Stimulated activated naive CD8-positive, alpha-beta T cell treated with anti-CD3 and anti-CD28 coated beads, Interleukin-15, Interleukin-2, amounts not matched to agents 100 ng/mL and 50 ng/mL, for 24 hours (primary cell): ENCODE results near the gene S100A9.

Source experiments
- H3K27ac Mint-ChIP-seq: one replicate; pipeline ENCODE4 v1.8.0; 2021; ENCODE audit warnings: mild to moderate bottlenecking, mixed read lengths
- H3K27me3 Mint-ChIP-seq: one replicate; pipeline ENCODE4 v1.8.0; 2021; ENCODE audit warnings: mixed read lengths
- H3K36me3 Mint-ChIP-seq: one replicate; pipeline ENCODE4 v1.8.0; 2021; ENCODE audit warnings: low read depth, mixed read lengths
- H3K4me1 Mint-ChIP-seq: one replicate; pipeline ENCODE4 v1.8.0; 2021; ENCODE audit warnings: low read depth, mixed read lengths
- H3K4me3 Mint-ChIP-seq: one replicate; pipeline ENCODE4 v1.8.0; 2021; ENCODE audit warnings: mild to moderate bottlenecking, mixed read lengths
- H3K9me3 Mint-ChIP-seq: one replicate; pipeline ENCODE4 v1.8.0; 2021; ENCODE audit warnings: mixed read lengths

Gene S100A9

DNA sequence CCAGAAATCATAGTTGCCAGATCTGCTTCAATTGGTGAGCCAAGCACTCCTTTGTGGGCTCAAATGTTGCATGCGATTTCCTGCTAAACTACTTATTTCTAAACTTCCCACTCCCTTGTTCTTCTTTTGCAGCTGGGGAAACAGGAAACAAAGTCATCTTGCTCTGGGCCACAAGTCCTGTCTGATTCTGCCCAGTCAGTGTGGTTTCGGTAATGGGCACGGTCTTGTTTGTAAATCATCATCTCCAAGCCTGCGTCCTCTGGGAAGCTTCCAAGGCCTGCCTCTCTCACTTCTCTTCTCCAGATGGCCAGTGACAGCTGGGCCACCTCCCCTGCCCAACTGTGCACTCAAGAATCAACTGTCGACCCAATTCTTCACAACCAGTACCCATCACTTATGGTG is 28.8 kb downstream of the S100A9 start:
- Mint-ChIP-seq H3K27ac (peak overlapping the region; percentile 42), H3K4me1 (no peaks in the 10 kb centered on the region), H3K27me3 (peaks cover 22% of the 10 kb centered on the region), H3K9me3 (peaks cover 7% of the 10 kb centered on the region), H3K36me3 (no peaks in the 10 kb centered on the region), H3K4me3 (no peak overlapping the region)

DNA sequence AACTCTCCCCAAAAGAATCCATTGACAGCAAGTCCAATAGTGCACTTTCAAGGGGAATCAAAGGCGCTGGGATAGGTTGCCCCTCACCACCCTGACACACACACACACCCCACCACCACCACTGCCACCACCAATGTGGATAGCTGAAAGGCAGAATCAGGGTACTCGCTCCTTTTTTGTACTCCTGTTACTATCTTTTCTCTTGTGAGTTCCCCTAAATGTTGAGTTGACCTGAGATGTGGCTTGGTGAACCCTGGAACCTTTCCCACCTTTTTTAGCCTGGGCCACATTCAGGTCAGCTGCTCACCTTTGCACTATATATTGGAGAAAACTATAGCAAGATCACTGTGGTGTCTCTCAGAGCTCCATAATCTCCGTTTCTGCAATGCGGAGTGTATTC is 29.3 kb downstream of the S100A9 start:
- H3K27ac Mint-ChIP-seq = no peak overlapping the region
- no peaks in the 10 kb centered on the region for H3K36me3 Mint-ChIP-seq
- H3K27me3 Mint-ChIP-seq = peaks cover 18% of the 10 kb centered on the region
- peaks cover 2% of the 10 kb centered on the region for H3K9me3 Mint-ChIP-seq
- H3K4me3 Mint-ChIP-seq = no peak overlapping the region
- H3K4me1 Mint-ChIP-seq = no peaks in the 10 kb centered on the region

DNA sequence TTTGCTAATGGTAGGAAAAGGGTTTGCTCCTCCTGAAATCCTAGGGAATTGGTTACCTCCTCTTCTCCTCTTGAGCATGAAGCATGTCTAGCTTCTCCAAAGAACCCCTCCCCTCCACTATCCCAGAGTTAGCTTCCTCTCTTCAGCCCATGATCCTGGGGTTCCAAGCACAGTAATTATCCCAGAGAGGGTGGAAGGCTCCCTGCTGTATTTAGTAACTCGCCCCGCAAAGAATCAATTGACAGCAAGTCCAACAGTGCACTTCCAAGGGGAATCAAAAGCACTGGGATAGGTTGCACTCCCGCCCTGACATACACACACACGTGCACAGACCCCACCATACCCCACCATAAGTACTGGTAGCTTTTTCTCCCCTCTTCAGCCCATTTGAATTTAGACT is 30.1 kb downstream of the S100A9 start:
- H3K4me1 Mint-ChIP-seq = no peaks in the 10 kb centered on the region
- H3K4me3 Mint-ChIP-seq = no peak overlapping the region
- no peaks in the 10 kb centered on the region for H3K9me3 Mint-ChIP-seq
- no peaks in the 10 kb centered on the region for H3K36me3 Mint-ChIP-seq
- H3K27me3 Mint-ChIP-seq = peaks cover 16% of the 10 kb centered on the region
- no peak overlapping the region for H3K27ac Mint-ChIP-seq

DNA sequence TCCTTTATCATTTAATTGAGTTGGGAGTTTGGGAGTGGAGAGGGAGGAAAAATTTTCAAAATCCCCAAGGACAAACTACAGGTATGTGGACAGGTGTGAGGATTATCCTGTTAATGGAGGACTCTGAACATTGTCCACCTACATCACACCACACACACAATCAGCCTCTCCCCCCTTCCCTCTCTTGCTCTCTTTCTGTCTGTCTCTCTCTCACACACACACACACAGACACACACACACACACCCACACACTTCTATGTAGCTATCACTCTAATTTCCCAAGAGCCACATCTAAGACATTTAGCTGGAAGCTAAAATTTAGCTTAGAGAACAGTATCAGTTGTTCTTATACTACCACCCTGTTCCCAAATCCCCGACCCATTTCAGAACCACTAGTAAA is 31.7 kb downstream of the S100A9 start:
- Mint-ChIP-seq H3K27ac (no peak overlapping the region), H3K27me3 (peaks cover 14% of the 10 kb centered on the region), H3K36me3 (no peaks in the 10 kb centered on the region), H3K4me1 (no peaks in the 10 kb centered on the region), H3K9me3 (no peaks in the 10 kb centered on the region), H3K4me3 (no peak overlapping the region)

DNA sequence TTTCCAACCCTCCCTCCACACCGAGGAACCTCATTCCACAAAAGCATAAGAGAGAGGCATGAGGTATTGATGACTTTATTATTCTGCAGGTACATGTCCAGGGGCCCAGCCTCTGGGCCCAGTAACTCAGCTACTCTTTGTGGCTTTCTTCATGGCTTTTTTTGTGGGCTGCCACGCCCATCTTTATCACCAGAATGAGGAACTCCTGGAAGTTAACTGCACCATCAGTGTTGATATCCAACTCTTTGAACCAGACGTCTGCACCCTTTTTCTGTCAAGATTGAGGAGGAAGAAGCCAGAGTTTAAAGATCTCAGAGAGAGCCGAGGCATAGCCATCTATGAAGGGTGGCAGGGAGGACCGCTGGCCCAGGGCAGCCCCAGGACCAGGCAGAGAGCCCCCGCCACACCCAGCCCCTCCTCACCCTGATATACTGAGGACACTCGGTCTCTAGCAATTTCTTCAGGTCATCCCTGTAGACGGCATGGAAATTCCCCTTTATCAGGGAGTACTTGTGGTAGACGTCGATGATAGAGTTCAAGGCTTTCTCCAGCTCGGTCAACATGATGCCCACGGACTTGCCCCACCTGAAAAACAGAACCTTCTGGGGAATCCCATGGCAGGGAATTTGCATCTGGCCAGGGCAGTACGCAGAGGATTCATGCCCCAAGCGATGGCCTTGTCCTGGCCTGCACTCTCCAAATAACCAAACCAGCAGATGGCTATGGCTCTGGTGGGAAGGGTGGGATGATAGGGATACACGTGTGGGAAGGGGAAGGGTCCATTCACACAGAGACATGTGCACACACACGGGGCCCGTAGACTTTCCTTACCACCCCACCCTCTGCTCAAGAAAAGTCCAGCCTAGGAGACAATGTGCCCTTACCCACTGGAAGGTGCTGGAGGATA is 32.6 kb downstream of the S100A9 start:
- Mint-ChIP-seq H3K27me3 (peaks cover 14% of the 10 kb centered on the region), H3K36me3 (no peaks in the 10 kb centered on the region)

DNA sequence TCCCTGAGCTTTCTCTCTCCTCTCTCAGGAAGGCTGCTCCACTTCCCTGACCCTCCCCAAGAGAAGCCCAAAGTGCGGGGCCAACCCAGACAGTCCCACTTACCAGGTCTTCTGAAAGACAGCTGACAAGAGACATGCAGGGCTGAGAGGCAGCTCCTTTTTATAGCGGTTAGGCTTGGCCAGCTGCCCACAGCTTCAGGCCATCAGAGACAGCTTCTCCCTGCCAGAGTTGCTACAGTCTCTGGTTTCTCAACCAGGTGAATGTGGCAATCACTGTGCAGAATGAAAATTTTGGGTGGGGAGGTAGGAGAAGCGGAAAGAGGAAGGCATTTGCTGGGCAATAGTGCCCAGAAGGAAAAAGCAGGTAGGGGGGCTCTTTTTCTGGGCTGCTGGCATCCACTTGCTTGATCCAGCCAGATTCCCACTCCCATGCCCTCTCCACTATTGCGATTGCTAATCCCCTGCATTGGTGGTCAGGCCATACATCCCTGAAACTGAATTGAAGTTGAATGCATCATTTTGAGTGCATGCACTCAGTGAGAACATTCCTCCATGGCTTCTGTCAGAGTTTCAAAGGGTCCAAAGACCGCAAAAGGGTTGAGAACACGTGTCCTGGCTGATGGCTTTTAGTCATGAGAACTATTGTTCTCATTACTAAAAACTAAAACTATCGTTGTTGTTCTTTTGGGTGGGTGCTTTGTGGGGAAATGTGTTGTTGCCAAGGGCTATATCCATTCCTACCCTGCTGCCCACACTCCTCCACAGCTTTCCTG is 33.5 kb downstream of the S100A9 start, which contains the start of gene S100A8:
Gene S100A8 (minus strand): TSS at position 136 of the 773 bp plus-strand sequence. CDS start 538 bp downstream, outside the sequence.
- H3K27ac Mint-ChIP-seq = no peak within 1 kb of the TSS
- H3K36me3 Mint-ChIP-seq = no peaks in the 10 kb centered on the region
- H3K27me3 Mint-ChIP-seq = peaks cover 18% of the 10 kb centered on the region
- H3K4me1 Mint-ChIP-seq = no peaks in the 10 kb centered on the region
- H3K4me3 Mint-ChIP-seq = no peak within 1 kb of the TSS
- no peaks in the 10 kb centered on the region for H3K9me3 Mint-ChIP-seq

More for the DNA sequence above, 32.6 kb downstream of the S100A9 start:
- Mint-ChIP-seq H3K27ac (no peak overlapping the region), H3K4me3 (no peak overlapping the region), H3K4me1 (no peaks in the 10 kb centered on the region), H3K9me3 (no peaks in the 10 kb centered on the region)

DNA sequence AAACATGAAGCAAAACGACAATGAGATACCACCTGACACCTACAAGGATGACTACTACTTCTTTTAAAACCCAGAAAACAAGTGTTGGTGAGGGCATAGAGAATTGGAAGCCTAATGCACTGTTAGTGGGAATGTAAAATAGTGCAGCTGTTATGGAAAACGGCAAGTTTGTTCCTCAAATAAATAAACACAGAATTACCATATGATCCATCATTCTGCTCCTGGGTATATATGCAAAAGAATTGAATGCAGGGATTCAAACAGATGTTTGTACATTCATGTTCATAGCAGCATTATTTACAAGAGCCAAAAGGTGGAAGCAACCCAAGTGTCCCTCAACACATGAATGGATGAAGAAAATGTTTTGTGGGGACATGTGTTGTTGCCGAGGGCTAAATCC is 34.6 kb downstream of the S100A9 start:
- H3K9me3 Mint-ChIP-seq = no peaks in the 10 kb centered on the region
- no peak overlapping the region for H3K4me3 Mint-ChIP-seq
- H3K36me3 Mint-ChIP-seq = no peaks in the 10 kb centered on the region
- H3K27ac Mint-ChIP-seq = no peak overlapping the region
- no peaks in the 10 kb centered on the region for H3K4me1 Mint-ChIP-seq
- H3K27me3 Mint-ChIP-seq = peaks cover 16% of the 10 kb centered on the region

DNA sequence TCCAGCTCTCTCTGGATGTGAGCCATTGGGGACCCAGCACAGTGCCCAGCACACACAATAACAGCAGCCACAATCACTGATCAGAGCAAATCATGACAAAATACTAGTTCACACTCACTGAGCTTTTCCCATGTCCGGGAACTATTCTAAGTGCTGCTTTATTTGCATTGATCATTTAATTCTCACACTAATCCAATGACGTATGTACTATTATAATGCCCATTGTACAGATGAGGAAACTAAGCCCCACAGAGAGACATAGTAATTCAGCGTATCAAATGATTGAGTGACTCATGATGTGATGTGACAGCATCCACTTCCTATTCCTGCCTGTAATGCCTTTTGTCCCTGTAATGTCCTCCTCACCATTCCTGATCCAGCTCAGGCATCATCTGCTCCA is 35.2 kb downstream of the S100A9 start:
- no peak overlapping the region for H3K27ac Mint-ChIP-seq
- H3K27me3 Mint-ChIP-seq = peaks cover 14% of the 10 kb centered on the region
- no peak overlapping the region for H3K4me3 Mint-ChIP-seq
- H3K36me3 Mint-ChIP-seq = no peaks in the 10 kb centered on the region
- no peaks in the 10 kb centered on the region for H3K9me3 Mint-ChIP-seq
- H3K4me1 Mint-ChIP-seq = no peaks in the 10 kb centered on the region

DNA sequence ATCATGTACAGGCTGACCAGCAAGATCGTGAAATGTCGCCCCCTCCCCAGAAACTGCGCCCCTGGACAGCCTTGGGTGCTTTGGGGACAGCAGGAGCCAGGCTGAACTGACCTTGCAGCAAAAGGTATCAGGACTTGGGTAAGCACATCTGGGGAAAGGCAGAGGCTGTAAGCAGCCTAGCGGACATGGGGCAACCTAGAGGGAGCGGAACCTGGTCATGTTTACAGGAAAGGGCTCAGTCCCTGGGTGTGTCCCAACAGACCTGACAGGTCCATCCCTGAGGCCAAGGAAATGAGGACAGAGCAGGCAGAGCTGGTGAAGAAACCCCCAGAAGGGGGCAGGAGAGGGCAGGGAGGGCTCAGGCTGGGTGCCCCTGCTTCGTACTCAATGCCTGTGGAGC is 36.3 kb downstream of the S100A9 start:
- Mint-ChIP-seq H3K27ac (no peak overlapping the region), H3K9me3 (no peaks in the 10 kb centered on the region), H3K4me3 (no peak overlapping the region), H3K36me3 (no peaks in the 10 kb centered on the region), H3K4me1 (no peaks in the 10 kb centered on the region), H3K27me3 (peaks cover 14% of the 10 kb centered on the region)

DNA sequence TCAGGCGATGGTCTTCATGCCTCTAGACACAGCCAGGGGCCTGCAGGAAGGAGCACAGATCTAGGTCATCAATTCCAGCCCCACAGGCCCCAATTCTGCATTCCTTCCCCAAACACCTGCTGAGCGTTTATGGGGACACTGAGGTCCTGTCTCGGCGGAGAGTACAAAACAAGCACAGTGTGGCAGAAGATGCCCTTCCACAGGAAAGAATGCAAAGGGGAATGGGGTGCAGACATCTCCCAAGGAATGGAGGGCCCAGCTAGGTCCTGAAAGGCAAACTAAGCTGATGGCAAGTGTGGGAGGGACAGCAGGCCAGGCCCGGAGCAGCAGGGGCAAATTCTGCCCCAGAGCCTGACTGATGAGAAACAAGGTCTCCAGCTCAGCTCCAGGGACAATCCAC is 36.7 kb downstream of the S100A9 start:
- no peak overlapping the region for H3K4me3 Mint-ChIP-seq
- no peak overlapping the region for H3K27ac Mint-ChIP-seq
- H3K27me3 Mint-ChIP-seq = peaks cover 14% of the 10 kb centered on the region
- no peaks in the 10 kb centered on the region for H3K4me1 Mint-ChIP-seq
- H3K9me3 Mint-ChIP-seq = no peaks in the 10 kb centered on the region
- H3K36me3 Mint-ChIP-seq = no peaks in the 10 kb centered on the region

DNA sequence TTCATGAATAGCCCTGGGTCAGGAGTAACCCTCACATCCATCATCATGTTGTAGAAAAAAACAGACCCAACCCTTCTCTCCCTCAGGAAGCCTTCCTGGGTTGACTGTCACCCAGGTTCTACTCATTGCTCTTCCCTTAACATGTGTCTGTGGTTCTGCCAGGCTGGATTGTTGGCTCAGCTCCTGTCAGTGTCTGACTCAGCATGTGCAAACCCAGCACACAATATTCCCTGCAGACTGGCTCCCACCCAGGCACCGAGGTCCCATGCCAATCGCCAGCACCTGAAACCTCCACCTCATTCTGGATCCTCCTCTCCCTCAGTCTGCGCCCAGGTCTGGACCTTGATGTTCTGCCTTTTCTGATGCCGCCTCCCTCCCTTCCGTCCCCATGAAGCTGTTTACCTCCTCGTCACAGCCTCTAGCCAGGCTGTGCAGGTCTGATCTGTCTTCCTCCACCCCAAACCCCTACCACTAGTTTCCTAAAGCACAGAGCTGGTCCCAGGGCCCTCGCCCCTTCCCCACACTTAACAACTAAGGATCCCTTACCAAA is 37.6 kb downstream of the S100A9 start:
- Mint-ChIP-seq H3K4me1 (no peaks in the 10 kb centered on the region), H3K36me3 (no peaks in the 10 kb centered on the region), H3K27me3 (peaks cover 11% of the 10 kb centered on the region), H3K27ac (no peak overlapping the region), H3K4me3 (no peak overlapping the region), H3K9me3 (no peaks in the 10 kb centered on the region)

DNA sequence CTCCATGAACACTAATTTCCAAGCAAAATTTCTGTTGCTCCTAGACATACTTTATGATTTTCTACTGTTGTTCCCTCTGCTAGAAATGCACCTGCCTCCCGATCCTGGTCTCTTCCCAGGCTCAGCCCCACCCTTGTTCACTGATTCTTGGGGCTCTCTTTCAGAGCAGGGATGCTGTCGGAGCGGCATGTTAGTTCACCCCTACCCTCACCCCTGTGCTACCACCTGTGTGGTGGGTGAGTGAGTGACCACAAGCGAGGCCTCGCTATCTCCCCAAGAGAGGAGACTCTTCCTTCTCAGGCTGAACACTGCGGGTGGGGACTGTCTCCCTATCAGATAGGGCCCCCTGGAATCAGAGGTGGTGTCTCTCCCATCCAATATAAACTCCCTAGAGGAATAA is 38.1 kb downstream of the S100A9 start:
- Mint-ChIP-seq H3K4me1 (no peaks in the 10 kb centered on the region), H3K36me3 (no peaks in the 10 kb centered on the region), H3K27me3 (peaks cover 11% of the 10 kb centered on the region), H3K27ac (no peak overlapping the region), H3K4me3 (no peak overlapping the region), H3K9me3 (no peaks in the 10 kb centered on the region)

DNA sequence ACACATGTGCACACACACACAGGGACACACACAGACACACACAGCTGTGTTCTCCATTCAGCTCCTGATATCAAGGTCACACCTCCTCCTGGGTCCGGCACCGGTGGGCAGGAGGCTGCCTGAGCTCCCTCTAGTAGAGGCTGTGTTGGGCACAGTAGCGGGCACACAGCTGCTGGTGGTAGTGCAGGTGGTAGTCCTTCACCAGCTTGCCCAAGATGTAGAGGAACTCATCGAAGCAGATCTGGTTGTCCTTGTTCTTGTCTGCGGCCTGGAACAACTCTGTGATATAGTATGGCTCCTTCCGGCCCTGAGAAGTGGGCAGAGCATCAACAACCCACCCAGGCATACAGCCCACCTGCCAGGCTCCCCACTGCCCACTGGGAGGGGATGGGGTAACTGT is 38.8 kb downstream of the S100A9 start:
- no peak overlapping the region for H3K4me3 Mint-ChIP-seq
- no peak overlapping the region for H3K27ac Mint-ChIP-seq
- H3K27me3 Mint-ChIP-seq = peaks cover 10% of the 10 kb centered on the region
- H3K9me3 Mint-ChIP-seq = no peaks in the 10 kb centered on the region
- H3K4me1 Mint-ChIP-seq = no peaks in the 10 kb centered on the region
- no peaks in the 10 kb centered on the region for H3K36me3 Mint-ChIP-seq

DNA sequence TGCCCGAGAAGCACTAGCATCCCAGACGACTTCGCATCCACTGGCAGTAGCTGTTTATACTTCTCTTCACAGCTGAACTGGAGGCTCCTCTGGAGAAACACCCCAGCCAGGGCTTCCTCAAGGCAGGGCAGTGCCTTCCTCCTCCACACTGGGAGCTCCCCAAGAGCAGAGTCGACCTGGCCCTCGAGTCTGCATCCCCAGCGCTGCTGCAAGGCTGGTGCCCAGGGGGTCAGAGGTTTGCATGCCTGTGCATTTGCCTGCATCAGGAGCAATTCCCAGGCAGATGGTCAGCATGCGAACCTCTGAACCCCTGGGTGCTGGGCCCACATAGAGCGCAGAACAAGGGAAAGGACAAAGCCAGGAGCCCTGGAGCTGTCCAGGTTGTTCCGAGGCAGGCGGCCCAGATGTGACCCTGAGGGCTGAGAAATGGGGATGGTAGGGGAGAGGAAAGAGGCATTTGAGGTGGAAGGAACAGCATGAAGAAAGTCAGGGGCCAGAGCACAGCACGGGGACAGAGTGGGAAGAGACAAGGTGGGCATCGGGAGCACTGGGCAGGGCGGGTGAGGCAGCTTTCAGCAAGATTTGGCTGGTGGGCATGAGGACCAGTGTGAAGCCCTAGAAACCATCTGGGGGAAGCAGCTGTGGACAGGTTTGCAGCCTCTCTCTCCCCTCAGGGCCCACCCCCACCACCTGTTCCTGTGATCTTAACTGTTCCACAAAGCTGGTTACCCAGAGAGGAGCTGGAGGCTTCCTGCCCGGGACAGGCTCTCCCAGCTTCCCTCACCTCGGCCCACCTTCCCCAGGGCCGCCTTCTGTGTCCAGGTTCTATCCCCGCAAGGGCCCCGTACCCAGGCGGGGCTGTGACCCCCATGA is 39.6 kb downstream of the S100A9 start:
- Mint-ChIP-seq H3K4me3 (no peak overlapping the region), H3K4me1 (no peaks in the 10 kb centered on the region), H3K27ac (no peak overlapping the region)

More for the DNA sequence above, 39.6 kb downstream of the S100A9 start:
- Mint-ChIP-seq H3K27me3 (peaks cover 8% of the 10 kb centered on the region), H3K36me3 (no peaks in the 10 kb centered on the region), H3K9me3 (no peaks in the 10 kb centered on the region)
